Liver (tissue), 9 donors: ENCODE results near the gene KRT71. TPM values are rescaled to one million over a fixed set of nuclear protein-coding genes. Genes with fewer than 3 reads are reported as not detected.

ENCODE experiments used
- DNase-seq: peaks from one replicate; pipeline ENCODE4 v3.0.0-alpha.2; 2017; ENCODE audit warnings: low spot score
- H3K27ac ChIP-seq, 2 donors: one replicate each; pipeline ENCODE4 v1.7.0; 2013; ENCODE audit warnings: inconsistent platforms in 2 of 2, low read length in 2 of 2, control low read depth in 1 of 2, low read depth in 1 of 2, mild to moderate bottlenecking in 1 of 2
- H3K27me3 ChIP-seq, 4 donors: one replicate each; pipeline versions ENCODE4 v1.6.1 to v1.7.0; 2013; ENCODE audit warnings: low read length in 3 of 4, inconsistent platforms in 1 of 4, mild to moderate bottlenecking in 1 of 4, moderate library complexity in 1 of 4; ENCODE audit not compliant: control insufficient read depth in 4 of 4, insufficient read depth in 4 of 4
- H3K36me3 ChIP-seq, 4 donors: one replicate each; pipeline versions ENCODE4 v1.6.1 to v1.7.0; 2013; ENCODE audit warnings: low read length in 3 of 4, mild to moderate bottlenecking in 3 of 4, low read depth in 1 of 4, moderate library complexity in 1 of 4; ENCODE audit not compliant: control insufficient read depth in 4 of 4, insufficient read depth in 3 of 4
- H3K4me1 ChIP-seq, 4 donors: one replicate each; pipeline versions ENCODE4 v1.6.1 to v1.7.0; 2013; ENCODE audit warnings: low read length in 3 of 4, mild to moderate bottlenecking in 3 of 4, moderate library complexity in 1 of 4; ENCODE audit not compliant: control insufficient read depth in 4 of 4, insufficient read depth in 4 of 4
- H3K4me3 ChIP-seq, 3 donors: one replicate each; pipeline versions ENCODE4 v1.6.1 to v1.7.0; 2013; ENCODE audit warnings: low read length in 3 of 3, control low read depth in 1 of 3, low read depth in 1 of 3, mild to moderate bottlenecking in 1 of 3
- H3K9ac ChIP-seq, 2 donors: one replicate each; pipeline ENCODE4 v1.7.0; 2013; ENCODE audit warnings: low read length in 2 of 2, mild to moderate bottlenecking in 2 of 2, moderate library complexity in 2 of 2, control low read depth in 1 of 2, low read depth in 1 of 2
- H3K9me3 ChIP-seq, 4 donors: one replicate each; pipeline versions ENCODE4 v1.6.1 to v1.7.0; 2013; ENCODE audit warnings: low read length in 3 of 4; ENCODE audit not compliant: control insufficient read depth in 4 of 4
- ATF3 ChIP-seq: IDR thresholded peaks from 2 replicates; pipeline ENCODE4 v1.6.1; 2016; ENCODE audit warnings: antibody characterized with exemption
- HNF4A ChIP-seq, 2 donors: conservative IDR thresholded peaks; 2 replicates each; pipeline ENCODE4 v1.6.1; 2016; ENCODE audit warnings: antibody characterized with exemption in 2 of 2, mild to moderate bottlenecking in 2 of 2
- NR2F2 ChIP-seq: IDR thresholded peaks from 2 replicates; pipeline ENCODE4 v1.6.1; 2016; ENCODE audit warnings: antibody characterized with exemption
- RAD21 ChIP-seq, 2 donors: IDR thresholded peaks; 2 replicates each; pipeline ENCODE4 v1.6.1; 2016; ENCODE audit warnings: antibody characterized with exemption in 2 of 2, mild to moderate bottlenecking in 2 of 2
- REST ChIP-seq: IDR thresholded peaks from 2 replicates; pipeline ENCODE4 v1.6.1; 2016; ENCODE audit warnings: antibody characterized with exemption, mild to moderate bottlenecking
- SP1 ChIP-seq: IDR thresholded peaks from 2 replicates; pipeline ENCODE4 v1.6.1; 2018; ENCODE audit warnings: antibody characterized with exemption, mild to moderate bottlenecking
- WGBS: extraction: QIAGEN DNeasy Blood & Tissue Kit; methylation state at CpG from one replicate; pipeline ENCODE4 v1.1.7; 2013; 5-methylcytosine and 5-hydroxymethylcytosine counted together
- polyA plus RNA-seq, 2 donors: library from polyadenylated mRNA; stranded (reverse) in 1 of 2; unstranded in 1 of 2; fragments of 200-250 nt in 1 of 2; fragments of >200 nt in 1 of 2; fragmentation: Nextera tagmentation in 1 of 2; extraction: Ambion mirVana in 1 of 2; gene quantifications; one replicate each; pipeline versions ENCODE4 v1.2.1 to v1.2.3, GENCODE V29; 2013 to 2015
- total RNA-seq, 2 donors: library from RNA; depleted of rRNA; stranded (reverse); fragments of >200 nt; gene quantifications; one replicate each; pipeline ENCODE4 v1.2.3, GENCODE V29; 2014
- TF ChIP-seq, protein P1 (sequence below): fragments of 150-350 bp; IDR thresholded peaks from 2 replicates; pipeline ENCODE4 v1.5.1; 2017; ENCODE audit warnings: improper control_type of control experiment, low read depth, low read length; ENCODE audit not compliant: missing input control
- TF ChIP-seq, protein P2 (sequence below): IDR thresholded peaks from 2 replicates; pipeline ENCODE4 v1.6.1; 2016; ENCODE audit warnings: antibody characterized with exemption
- donor health status: healthy.
- donor health status: healthy.
- donor health status: healthy.
- donor health status: healthy.
- donor health status: healthy.

KRT71 gene
- total and polyA plus RNA-seq, 4 donors, result not detected

- DNase-seq, result no peak
- H3K27ac ChIP-seq, result no peak overlapping the region
- TF ChIP-seq HNF4A (conservative IDR thresholded peaks at IDR 0.05), result no peak
- no peak for TF ChIP-seq RAD21 (IDR thresholded peaks at IDR 0.05)
- no peak for TF ChIP-seq NR2F2
- TF ChIP-seq, protein P1, sequence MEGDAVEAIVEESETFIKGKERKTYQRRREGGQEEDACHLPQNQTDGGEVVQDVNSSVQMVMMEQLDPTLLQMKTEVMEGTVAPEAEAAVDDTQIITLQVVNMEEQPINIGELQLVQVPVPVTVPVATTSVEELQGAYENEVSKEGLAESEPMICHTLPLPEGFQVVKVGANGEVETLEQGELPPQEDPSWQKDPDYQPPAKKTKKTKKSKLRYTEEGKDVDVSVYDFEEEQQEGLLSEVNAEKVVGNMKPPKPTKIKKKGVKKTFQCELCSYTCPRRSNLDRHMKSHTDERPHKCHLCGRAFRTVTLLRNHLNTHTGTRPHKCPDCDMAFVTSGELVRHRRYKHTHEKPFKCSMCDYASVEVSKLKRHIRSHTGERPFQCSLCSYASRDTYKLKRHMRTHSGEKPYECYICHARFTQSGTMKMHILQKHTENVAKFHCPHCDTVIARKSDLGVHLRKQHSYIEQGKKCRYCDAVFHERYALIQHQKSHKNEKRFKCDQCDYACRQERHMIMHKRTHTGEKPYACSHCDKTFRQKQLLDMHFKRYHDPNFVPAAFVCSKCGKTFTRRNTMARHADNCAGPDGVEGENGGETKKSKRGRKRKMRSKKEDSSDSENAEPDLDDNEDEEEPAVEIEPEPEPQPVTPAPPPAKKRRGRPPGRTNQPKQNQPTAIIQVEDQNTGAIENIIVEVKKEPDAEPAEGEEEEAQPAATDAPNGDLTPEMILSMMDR, result no peak
- no peaks in the 10 kb centered on the region for H3K27me3 ChIP-seq
- WGBS, result 64% methylated on average over 5 of the region's 5 CpGs
- H3K9ac ChIP-seq, result no peak overlapping the region
- no peaks in the 10 kb centered on the region for H3K4me1 ChIP-seq
- H3K36me3 ChIP-seq, result no peaks in the 10 kb centered on the region
- H3K4me3 ChIP-seq, result no peak overlapping the region
- H3K9me3 ChIP-seq, result no peaks in the 10 kb centered on the region
Measured at GRCh38 chr12:52534482-52534881, 18.5 kb downstream of the KRT71 start.

- no peaks in the 10 kb centered on the region for H3K4me1 ChIP-seq
- H3K9ac ChIP-seq, result no peak overlapping the region
- 80% methylated on average over 10 of the region's 10 CpGs for WGBS
- no peaks in the 10 kb centered on the region for H3K27me3 ChIP-seq
- DNase-seq, result no peak
- H3K4me3 ChIP-seq, result no peak overlapping the region
- no peak overlapping the region for H3K27ac ChIP-seq
- no peaks in the 10 kb centered on the region for H3K9me3 ChIP-seq
- no peaks in the 10 kb centered on the region for H3K36me3 ChIP-seq
- TF ChIP-seq REST (no peak), ATF3 (no peak), SP1 (no peak)
Measured at GRCh38 chr12:52533686-52534470, 19.1 kb downstream of the KRT71 start.

GRCh38 chr12:52532636-52533035, 20.3 kb downstream of the KRT71 start:
- H3K27ac ChIP-seq, result no peak overlapping the region
- H3K9ac ChIP-seq, result no peak overlapping the region
- no peak for TF ChIP-seq REST
- TF ChIP-seq, protein P2, sequence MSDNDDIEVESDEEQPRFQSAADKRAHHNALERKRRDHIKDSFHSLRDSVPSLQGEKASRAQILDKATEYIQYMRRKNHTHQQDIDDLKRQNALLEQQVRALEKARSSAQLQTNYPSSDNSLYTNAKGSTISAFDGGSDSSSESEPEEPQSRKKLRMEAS, result no peak
- H3K36me3 ChIP-seq, result no peaks in the 10 kb centered on the region
- H3K9me3 ChIP-seq, result no peaks in the 10 kb centered on the region
- WGBS, result 66% methylated on average over 4 of the region's 4 CpGs
- no peak overlapping the region for H3K4me3 ChIP-seq
- no peak for DNase-seq
- H3K27me3 ChIP-seq, result no peaks in the 10 kb centered on the region
- no peaks in the 10 kb centered on the region for H3K4me1 ChIP-seq
